HL-60 (cell line): ENCODE data around the gene NLGN1.

Experiments used
- CTCF ChIP-seq: IDR thresholded peaks from one replicate; pipeline ENCODE4 v1.5.1; 2011; ENCODE audit warnings: low read length, control low read depth, inconsistent platforms; ENCODE audit not compliant: insufficient read depth
- GABPA ChIP-seq: IDR thresholded peaks from 2 replicates; pipeline ENCODE4 v1.6.1; 2012; ENCODE audit warnings: low read depth
- POLR2AphosphoS5 ChIP-seq: IDR thresholded peaks from 2 replicates; pipeline ENCODE4 v1.6.1; 2012; ENCODE audit warnings: low read depth
- REST ChIP-seq: IDR thresholded peaks from 2 replicates; pipeline ENCODE4 v1.6.1; 2012; ENCODE audit warnings: low read depth; ENCODE audit not compliant: insufficient replicate concordance
- SPI1 ChIP-seq: IDR thresholded peaks from 2 replicates; pipeline ENCODE4 v1.6.1; 2012; ENCODE audit warnings: low read depth, mild to moderate bottlenecking, borderline replicate concordance

- TF ChIP-seq POLR2AphosphoS5 (no peak), CTCF (no peak), GABPA (no peak), REST (no peak), SPI1 (no peak)
Measured at GRCh38 chr3:174170248-174170647, 772.7 kb downstream of the NLGN1 start.
